ENCODE results near the gene HOXA13. TPM values are rescaled to one million over a fixed set of nuclear protein-coding genes. Genes with fewer than 3 reads are reported as not detected.

HOXA13 gene
- total RNA-seq, 5 donors from 2014 or later (not counting 1 experiment from before 2014, with no cell fraction given): not detected

- ATAC-seq (replicated peaks in 1 of 4): peak; percentile 21 to 40 (median 30)
- Mint-ChIP-seq H3K27ac (no peak overlapping the region), H3K9me3 (no peaks in the 10 kb centered on the region), H3K27me3 (peaks cover 46 to 78% of the 10 kb centered on the region in 2 donors), H3K4me1 (peaks cover 24 to 35% (median 34%) of the 10 kb centered on the region in 3 donors), H3K36me3 (no peaks in the 10 kb centered on the region), H3K4me3 (peak overlapping the region in 2 of 3 donors; percentile 21 to 72)
- peaks cover 13 to 56% of the 10 kb centered on the region in 2 experiments for H3K4me1 ChIP-seq (ENCODE audit: control insufficient read depth in 1 of 2, extremely low read depth in 1 of 2, insufficient read depth in 2 of 2, low read length in 2 of 2)
- peak in 6 of 35 experiments; percentile 2 to 26 (median 16) for DNase-seq
- no peak overlapping the region for H3K27ac ChIP-seq (ENCODE audit: low read length)
- no peaks in the 10 kb centered on the region for H3K9me3 ChIP-seq
- ChIA-PET CTCF (interaction anchor here (0.6 to 1.5 kb wide), 5 partner anchors 23 to 1308 kb away, joined by 3 to 7 read pairs (median 4); no protein-coding TSS in a partner anchor), POLR2A (interaction anchor here in 1 of 2 donors (0.6 kb wide), 1 partner anchor 10 kb away, joined by 4 read pairs; no protein-coding TSS in a partner anchor)
- WGBS (ENCODE audit: insufficient coverage): 1% methylated on average over 49 of the region's 58 CpGs
- H3K4me3 ChIP-seq (ENCODE audit: control insufficient read depth in 1 of 2, extremely low read depth in 1 of 2, low read length in 1 of 2): peak overlapping the region; percentile 33 to 79
- H3K27me3 ChIP-seq (replicated peaks in 1 of 2; ENCODE audit: control insufficient read depth in 2 of 2, extremely low read depth in 1 of 2, insufficient read depth in 2 of 2, low read length in 1 of 2): peaks cover 10 to 91% of the 10 kb centered on the region in 2 experiments
- H3K36me3 ChIP-seq (ENCODE audit: control insufficient read depth in 2 of 2, extremely low read depth in 1 of 2, insufficient read depth in 1 of 2, low read length in 1 of 2): no peaks in the 10 kb centered on the region
These were observed 26.9 kb downstream of the HOXA13 start for GRCh38 chr7:27172823-27173510.

- Histone ChIP-seq H3K4me1 (ENCODE audit: control insufficient read depth in 1 of 2, extremely low read depth in 1 of 2, insufficient read depth in 2 of 2, low read length in 2 of 2) (peaks cover 13 to 56% of the 10 kb centered on the region in 2 experiments), H3K9me3 (no peaks in the 10 kb centered on the region), H3K27me3 (replicated peaks in 1 of 2; ENCODE audit: control insufficient read depth in 2 of 2, extremely low read depth in 1 of 2, insufficient read depth in 2 of 2, low read length in 1 of 2) (peaks cover 16 to 91% of the 10 kb centered on the region in 2 experiments), H3K4me3 (ENCODE audit: control insufficient read depth in 1 of 2, extremely low read depth in 1 of 2, low read length in 1 of 2) (peak overlapping the region in 1 of 2 donors; percentile 79), H3K36me3 (ENCODE audit: control insufficient read depth in 2 of 2, extremely low read depth in 1 of 2, insufficient read depth in 1 of 2, low read length in 1 of 2) (no peaks in the 10 kb centered on the region), H3K27ac (ENCODE audit: low read length) (no peak overlapping the region)
- CTCF ChIA-PET: interaction anchor here (1.2 to 1.5 kb wide), 3 partner anchors 10 to 24 kb away, joined by 3 to 7 read pairs (median 6); no protein-coding TSS in a partner anchor
- peak overlapping the region; percentile 35 to 72 (median 58) for H3K4me3 Mint-ChIP-seq
- POLR2A ChIA-PET: no interaction called here
- WGBS (ENCODE audit: insufficient coverage): 11% methylated on average over 5 of the region's 10 CpGs
- H3K27me3 Mint-ChIP-seq: peaks cover 46 to 78% of the 10 kb centered on the region in 2 donors
- H3K27ac Mint-ChIP-seq: peak overlapping the region in 1 of 2 donors; percentile 31
- no peaks in the 10 kb centered on the region for H3K9me3 Mint-ChIP-seq
- H3K4me1 Mint-ChIP-seq: peaks cover 24 to 35% (median 34%) of the 10 kb centered on the region in 3 donors
- H3K36me3 Mint-ChIP-seq: no peaks in the 10 kb centered on the region
- no peak for ATAC-seq (replicated peaks in 1 of 4)
- DNase-seq: peak in 6 of 35 experiments; percentile 1 to 23 (median 10)
These were observed 27.5 kb downstream of the HOXA13 start for GRCh38 chr7:27172315-27172774.

- peak overlapping the region in 1 of 2 donors; percentile 50 for H3K27ac Mint-ChIP-seq
- peak overlapping the region; percentile 35 to 72 (median 58) for H3K4me3 Mint-ChIP-seq
- H3K9me3 Mint-ChIP-seq: no peaks in the 10 kb centered on the region
- ATAC-seq (replicated peaks in 1 of 4) (no peak), DNase-seq (peak in 2 of 35 experiments; percentile 13 to 32)
- WGBS (ENCODE audit: insufficient coverage): 8% methylated on average over 28 of the region's 30 CpGs
- ChIA-PET CTCF (interaction anchor here in 1 of 2 donors (0.7 to 1.2 kb wide), 2 partner anchors 9 to 482 kb away, joined by 3 read pairs; no protein-coding TSS in a partner anchor), POLR2A (no interaction called here)
- Histone ChIP-seq H3K27me3 (replicated peaks in 1 of 2; ENCODE audit: control insufficient read depth in 2 of 2, extremely low read depth in 1 of 2, insufficient read depth in 2 of 2, low read length in 1 of 2) (peaks cover 17 to 91% of the 10 kb centered on the region in 2 experiments), H3K9me3 (no peaks in the 10 kb centered on the region), H3K27ac (ENCODE audit: low read length) (no peak overlapping the region), H3K36me3 (ENCODE audit: control insufficient read depth in 2 of 2, extremely low read depth in 1 of 2, insufficient read depth in 1 of 2, low read length in 1 of 2) (no peaks in the 10 kb centered on the region), H3K4me1 (ENCODE audit: control insufficient read depth in 1 of 2, extremely low read depth in 1 of 2, insufficient read depth in 2 of 2, low read length in 2 of 2) (peaks cover 13 to 61% of the 10 kb centered on the region in 2 experiments), H3K4me3 (ENCODE audit: control insufficient read depth in 1 of 2, extremely low read depth in 1 of 2, low read length in 1 of 2) (peak overlapping the region in 1 of 2 donors; percentile 11)
- no peaks in the 10 kb centered on the region for H3K36me3 Mint-ChIP-seq
- peaks cover 27 to 40% (median 39%) of the 10 kb centered on the region in 3 donors for H3K4me1 Mint-ChIP-seq
- peaks cover 51 to 78% of the 10 kb centered on the region in 2 donors for H3K27me3 Mint-ChIP-seq
These were observed 28.1 kb downstream of the HOXA13 start for GRCh38 chr7:27171637-27172314.

- H3K36me3 ChIP-seq (ENCODE audit: control insufficient read depth in 2 of 2, extremely low read depth in 1 of 2, insufficient read depth in 1 of 2, low read length in 1 of 2): no peaks in the 10 kb centered on the region
- POLR2A ChIA-PET: no interaction called here
- H3K9me3 Mint-ChIP-seq: no peaks in the 10 kb centered on the region
- CTCF ChIA-PET: interaction anchor here in 1 of 2 donors (0.7 to 1.2 kb wide), 2 partner anchors 9 to 481 kb away, joined by 3 read pairs; no protein-coding TSS in a partner anchor
- peaks cover 29 to 41% (median 40%) of the 10 kb centered on the region in 3 donors for H3K4me1 Mint-ChIP-seq
- H3K27me3 Mint-ChIP-seq: peaks cover 55 to 78% of the 10 kb centered on the region in 2 donors
- no peak overlapping the region for H3K4me3 ChIP-seq (ENCODE audit: control insufficient read depth in 1 of 2, extremely low read depth in 1 of 2, low read length in 1 of 2)
- ATAC-seq (replicated peaks in 1 of 4): no peak
- DNase-seq: no peak
- H3K27ac Mint-ChIP-seq: peak overlapping the region in 1 of 2 donors; percentile 50
- H3K27me3 ChIP-seq (replicated peaks in 1 of 2; ENCODE audit: control insufficient read depth in 2 of 2, extremely low read depth in 1 of 2, insufficient read depth in 2 of 2, low read length in 1 of 2): peaks cover 17 to 91% of the 10 kb centered on the region in 2 experiments
- H3K4me1 ChIP-seq (ENCODE audit: control insufficient read depth in 1 of 2, extremely low read depth in 1 of 2, insufficient read depth in 2 of 2, low read length in 2 of 2): peaks cover 15 to 66% of the 10 kb centered on the region in 2 experiments
- 16% methylated on average over 8 of the region's 8 CpGs for WGBS (ENCODE audit: insufficient coverage)
- H3K36me3 Mint-ChIP-seq: no peaks in the 10 kb centered on the region
- no peaks in the 10 kb centered on the region for H3K9me3 ChIP-seq
- H3K27ac ChIP-seq (ENCODE audit: low read length): no peak overlapping the region
- H3K4me3 Mint-ChIP-seq: peak overlapping the region in 1 of 3 donors; percentile 72
These were observed 28.6 kb downstream of the HOXA13 start for GRCh38 chr7:27171325-27171636.

GRCh38 chr7:27170426-27171324 lies 29.2 kb downstream of the HOXA13 start:
- DNase-seq: no peak
- no peak overlapping the region for H3K4me3 Mint-ChIP-seq
- Histone ChIP-seq H3K4me1 (ENCODE audit: control insufficient read depth in 1 of 2, extremely low read depth in 1 of 2, insufficient read depth in 2 of 2, low read length in 2 of 2) (peaks cover 15 to 72% of the 10 kb centered on the region in 2 experiments), H3K36me3 (ENCODE audit: control insufficient read depth in 2 of 2, extremely low read depth in 1 of 2, insufficient read depth in 1 of 2, low read length in 1 of 2) (no peaks in the 10 kb centered on the region), H3K4me3 (ENCODE audit: control insufficient read depth in 1 of 2, extremely low read depth in 1 of 2, low read length in 1 of 2) (no peak overlapping the region), H3K27me3 (replicated peaks in 1 of 2; ENCODE audit: control insufficient read depth in 2 of 2, extremely low read depth in 1 of 2, insufficient read depth in 2 of 2, low read length in 1 of 2) (peaks cover 17 to 91% of the 10 kb centered on the region in 2 experiments), H3K27ac (ENCODE audit: low read length) (no peak overlapping the region), H3K9me3 (no peaks in the 10 kb centered on the region)
- H3K4me1 Mint-ChIP-seq: peaks cover 32 to 45% (median 44%) of the 10 kb centered on the region in 3 donors
- ChIA-PET POLR2A (interaction anchor here in 1 of 2 donors (0.5 kb wide), 1 partner anchor 14 kb away, joined by 5 read pairs; the partner anchor contains the start of gene HOXA7), CTCF (interaction anchor here in 1 of 2 donors (0.7 to 1.3 kb wide), 4 partner anchors 8 to 480 kb away, joined by 3 read pairs; no protein-coding TSS in a partner anchor)
- 0% methylated on average over 1 of the region's 11 CpGs for WGBS (ENCODE audit: insufficient coverage)
- no peaks in the 10 kb centered on the region for H3K36me3 Mint-ChIP-seq
- no peak for ATAC-seq (replicated peaks in 1 of 4)
- H3K9me3 Mint-ChIP-seq: no peaks in the 10 kb centered on the region
- H3K27ac Mint-ChIP-seq: no peak overlapping the region
- peaks cover 59 to 76% of the 10 kb centered on the region in 2 donors for H3K27me3 Mint-ChIP-seq
